HepG2 (cell line): ENCODE results near the gene UVSSA. TPM values are rescaled to one million over a fixed set of nuclear protein-coding genes. Genes with fewer than 3 reads are reported as not detected.
"Not testable (repeated sequence)": the region's sequence is repeated elsewhere in the genome, so short reads cannot be mapped to it uniquely, and the experiment has no call there.

Experiments used
- ATAC-seq: fragments of 200-7000 bp; cut with Tn5 transposase; 3 replicates; pipeline ENCODE4 v1.9.1; 2020; ENCODE audit warnings: mild to moderate bottlenecking, moderate library complexity
- BruUV-seq: library from RNA; stranded (reverse); fragments of 400-500 nt; replicated peaks from 2 replicates; lab custom pipeline; 2021; lab: Mats Ljungman, UMichigan
- CTCF ChIA-PET: fragments of 300-600 bp; formaldehyde crosslinking; extraction: SDS; loops from one replicate; lab custom pipeline; 2021; ENCODE audit warnings: low total read pairs, inconsistent platforms, low intra/inter-chr PET ratio; lab: Yijun Ruan, JAX
- POLR2A ChIA-PET: fragments of 350-600 bp; sonication (Branson Sonifier 250); formaldehyde crosslinking; loops from one replicate; lab custom pipeline; 2020; ENCODE audit warnings: antibody characterized with exemption, inconsistent platforms; lab: Yijun Ruan, JAX
- DNase-seq: peaks from one replicate; pipeline ENCODE4 v3.0.0-alpha.2; 2015; ENCODE audit warnings: low spot score
- FAIRE-seq: peaks from 3 replicates; lab custom pipeline; 2011; peaks lifted over from hg19 to GRCh38; lab: Jason Lieb, UNC
- H2AFZ ChIP-seq: one replicate; pipeline ENCODE4 v1.6.1; 2011; ENCODE audit warnings: low read length, inconsistent platforms
- H3K27ac ChIP-seq: fragments of 300-600 bp; 3 replicates; pipeline ENCODE4 v1.8.0; 2011; ENCODE audit warnings: mixed run types, mild to moderate bottlenecking, mixed read lengths, low read length, inconsistent platforms; ENCODE audit not compliant: insufficient read depth; ENCODE audit errors: extremely low read length
- H3K27me3 ChIP-seq, 2 experiments: fragments of 200-600 bp in 1 of 2; 2 replicates in 1 of 2; 3 replicates in 1 of 2; pipeline versions ENCODE4 v1.6.0 to v1.8.0; 2011; ENCODE audit warnings: low read length in 2 of 2, mild to moderate bottlenecking in 2 of 2, moderate library complexity in 2 of 2, inconsistent platforms in 1 of 2; ENCODE audit not compliant: insufficient read depth in 2 of 2, control insufficient read depth in 1 of 2
- H3K36me3 ChIP-seq, 2 experiments: fragments of 200-600 bp in 1 of 2; replicated peaks in 1 of 2; 2 replicates in 1 of 2; 3 replicates in 1 of 2; pipeline versions ENCODE4 v1.5.1 to v1.8.0; 2011; ENCODE audit warnings: low read length in 2 of 2, inconsistent platforms in 1 of 2; ENCODE audit not compliant: insufficient read depth in 2 of 2, control insufficient read depth in 1 of 2
- H3K4me1 ChIP-seq: 2 replicates; pipeline ENCODE4 v1.5.1; 2012; ENCODE audit warnings: low read length, inconsistent platforms; ENCODE audit not compliant: insufficient read depth
- H3K4me2 ChIP-seq: 2 replicates; pipeline ENCODE4 v1.6.0; 2011; ENCODE audit warnings: low read depth, low read length, inconsistent platforms
- H3K4me3 ChIP-seq, 3 experiments: fragments of 200-600 bp in 1 of 3; sonication (generic), shearing (Covaris generic) in 1 of 3; replicated peaks in 1 of 3; 2 replicates each; pipeline ENCODE4 v1.5.1; 2011 to 2016; ENCODE audit warnings: low read length in 3 of 3, inconsistent platforms in 2 of 3, low read depth in 2 of 3, mild to moderate bottlenecking in 2 of 3, control low read depth in 1 of 3, mixed read lengths in 1 of 3; ENCODE audit not compliant: insufficient read depth in 1 of 3
- H3K79me2 ChIP-seq: one replicate; pipeline ENCODE4 v1.6.1; 2011; ENCODE audit warnings: low read length, inconsistent platforms; ENCODE audit not compliant: insufficient read depth
- H3K9ac ChIP-seq: 2 replicates; pipeline ENCODE4 v1.6.0; 2011; ENCODE audit warnings: mild to moderate bottlenecking, low read depth, low read length, inconsistent platforms; ENCODE audit not compliant: insufficient read depth
- H3K9me3 ChIP-seq: 2 replicates; pipeline ENCODE4 v1.5.1; 2012; ENCODE audit warnings: mild to moderate bottlenecking, low read length
- H4K20me1 ChIP-seq: 2 replicates; pipeline ENCODE4 v1.6.0; 2011; ENCODE audit warnings: inconsistent platforms, mild to moderate bottlenecking, low read length, moderate library complexity; ENCODE audit not compliant: insufficient read depth
- ATF7 ChIP-seq, 2 experiments: fragments of 450-650 bp in 1 of 2; sonication (generic) in 1 of 2; formaldehyde crosslinking in 1 of 2; IDR thresholded peaks; 2 replicates each; pipeline versions ENCODE4 v1.4.0 to v1.6.1; 2016 to 2020; ENCODE audit warnings: antibody characterized with exemption in 1 of 2, mild to moderate bottlenecking in 1 of 2, missing genetic modification reagents in 1 of 2
- FOXK1 ChIP-seq: sonication (generic); formaldehyde crosslinking; IDR thresholded peaks from 2 replicates; pipeline ENCODE4 v1.4.0; 2020; ENCODE audit warnings: low read depth, missing genetic modification reagents, borderline replicate concordance
- HNF1B ChIP-seq: sonication (generic); formaldehyde crosslinking; IDR thresholded peaks from 2 replicates; pipeline ENCODE4 v1.5.1; 2020; ENCODE audit warnings: mild to moderate bottlenecking, moderate library complexity, missing genetic modification reagents
- NFIB ChIP-seq: sonication (generic); formaldehyde crosslinking; IDR thresholded peaks from 2 replicates; pipeline ENCODE4 v1.9.0; 2021; ENCODE audit warnings: missing genetic modification reagents, mild to moderate bottlenecking, borderline replicate concordance
- POLR2AphosphoS2 ChIP-seq: IDR thresholded peaks from 2 replicates; pipeline ENCODE4 v1.6.1; 2011; ENCODE audit warnings: low read depth, low read length, improper control_type of control experiment
- SIN3A ChIP-seq: IDR thresholded peaks from 2 replicates; pipeline ENCODE4 v1.6.1; 2011; ENCODE audit warnings: low read depth, mild to moderate bottlenecking, control low read depth, low read length, borderline replicate concordance
- ZHX1 ChIP-seq: sonication (generic); formaldehyde crosslinking; IDR thresholded peaks from 2 replicates; pipeline ENCODE4 v1.8.1; 2022; ENCODE audit warnings: low read depth, mild to moderate bottlenecking, missing genetic modification reagents
- WGBS: methylation state at CpG from one replicate; pipeline ENCODE4 v1.1.6; 2017; ENCODE audit warnings: low lambda C conversion rate; 5-methylcytosine and 5-hydroxymethylcytosine counted together
- in situ Hi-C: cut with HindIII; loops from 2 replicates; pipeline ENCODE4 v1.10.0; 2017; ENCODE audit warnings: low pct_unique_long_range_greater_than_20kb; ENCODE audit not compliant: extremely low pct_ligation_motif_present
- intact Hi-C: fragments of 100-400 bp; cut with micrococcal nuclease; formaldehyde crosslinking; loops from one replicate; pipeline ENCODE4 v1.10.0; 2022; ENCODE audit not compliant: unreplicated experiment
- polyA plus RNA-seq, 8 experiments: library from polyadenylated mRNA; depleted of rRNA in 3 of 8; stranded (reverse) in 7 of 8; unstranded in 1 of 8; fragments of >200 nt; fragmentation: Illumina TruSeq in 4 of 8; extraction: Trizol in 4 of 8; gene quantifications; 2 replicates each; pipeline versions ENCODE4 v1.2.1 to v1.2.3, GENCODE V29; 2011 to 2016; ENCODE audit warnings: low read depth in 4 of 8, missing spikeins in 1 of 8, mixed read lengths in 1 of 8; ENCODE audit not compliant: insufficient read depth in 1 of 8
- total RNA-seq, 5 experiments: library from RNA; depleted of rRNA; stranded (reverse); fragments of >200 nt; fragmentation: Illumina TruSeq; extraction: Trizol; gene quantifications; 2 replicates each; pipeline ENCODE4 v1.2.3, GENCODE V29; 2016; ENCODE audit warnings: low read depth in 1 of 5

The UVSSA gene
- total and polyA plus RNA-seq, 2 of the 13 experiments (the other 11 are each of a cell fraction or from before 2014, with no cell fraction given), result 4.6 to 8.4 TPM

- TF ChIP-seq ZHX1 (CRISPR knock-in tag) (no peak), HNF1B (CRISPR knock-in tag) (no peak)
These were observed 23.8 kb upstream of the UVSSA start (continued) for GRCh38 chr4:1323280-1323634.

- no peak for DNase-seq
- Histone ChIP-seq H3K4me2 (no peak overlapping the region), H3K79me2 (no peaks in the 10 kb centered on the region), H3K27ac (no peak overlapping the region), H3K27me3 (no peaks in the 10 kb centered on the region), H4K20me1 (no peaks in the 10 kb centered on the region), H3K4me1 (no peaks in the 10 kb centered on the region), H3K9me3 (no peaks in the 10 kb centered on the region), H2AFZ (no peak overlapping the region), H3K36me3 (peaks cover 28 to 53% of the 10 kb centered on the region in 2 experiments; a peak in 4 of 5 replicates), H3K4me3 (no peak overlapping the region), H3K9ac (no peak overlapping the region)
- intact Hi-C loops, result no loop called here
- 97% methylated on average over 11 of the region's 11 CpGs for WGBS
- in situ Hi-C loops, result no loop called here
- no peak for FAIRE-seq
- no TSS peak for BruUV-seq
- no peak for ATAC-seq
- CTCF ChIA-PET, result no interaction called here
- POLR2A ChIA-PET, result no interaction called here
- TF ChIP-seq ATF7 (IDR thresholded peaks at IDR 0.05) (no peak), ATF7 (CRISPR knock-in tag; IDR thresholded peaks at IDR 0.05) (no peak), NFIB (CRISPR knock-in tag) (no peak), POLR2AphosphoS2 (no peak), SIN3A (no peak), FOXK1 (CRISPR knock-in tag) (no peak)
These were observed 23.2 kb upstream of the UVSSA start for GRCh38 chr4:1323635-1324442.

DNA sequence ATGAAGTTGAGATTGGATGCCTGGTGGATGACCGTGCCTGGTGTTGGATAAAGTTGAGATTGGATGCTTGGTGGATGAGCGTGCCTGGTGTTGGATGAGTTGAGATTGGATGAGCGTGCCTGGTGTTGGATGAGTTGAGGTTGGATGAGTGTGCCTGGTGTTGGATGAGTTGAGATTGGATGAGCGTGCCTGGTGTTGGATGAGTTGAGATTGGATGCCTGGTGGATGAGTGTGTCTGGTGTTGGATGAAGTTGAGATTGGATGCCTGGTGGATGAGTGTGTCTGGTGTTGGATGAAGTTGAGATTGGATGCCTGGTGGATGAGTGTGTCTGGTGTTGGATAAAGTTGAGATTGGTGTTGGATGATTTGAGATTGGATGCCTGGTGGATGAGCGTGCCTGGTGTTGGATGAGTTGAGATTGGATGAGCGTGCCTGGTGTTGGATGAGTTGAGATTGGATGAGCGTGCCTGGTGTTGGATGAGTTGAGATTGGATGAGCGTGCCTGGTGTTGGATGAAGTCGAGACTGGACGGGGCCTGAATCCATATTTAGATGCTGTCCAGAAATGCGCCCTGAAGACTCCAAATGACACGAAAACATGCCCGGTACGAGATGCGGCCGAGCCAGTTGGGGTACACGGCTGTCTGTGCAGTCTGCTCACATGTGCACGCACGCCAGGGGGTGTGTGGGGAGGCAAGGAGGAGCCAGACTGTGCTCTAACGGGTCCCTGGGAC is 22.4 kb upstream of the UVSSA start:
- FAIRE-seq, H3K27ac ChIP-seq, CTCF ChIA-PET: not testable (repeated sequence)

More for the DNA sequence above, 22.4 kb upstream of the UVSSA start:
- H3K9ac ChIP-seq, POLR2A ChIA-PET, H3K9me3 ChIP-seq, H4K20me1 ChIP-seq, intact Hi-C loops, BruUV-seq, ATAC-seq, DNase-seq, in situ Hi-C loops, H3K4me3 ChIP-seq, H3K4me2 ChIP-seq, H3K79me2 ChIP-seq, H2AFZ ChIP-seq, H3K27me3 ChIP-seq, H3K4me1 ChIP-seq: not testable (repeated sequence)
- H3K36me3 ChIP-seq, result peaks cover 31 to 52% of the 10 kb centered on the region in 2 experiments; a peak in 4 of 5 replicates
- 99% methylated on average over 19 of the region's 20 CpGs for WGBS
